Spleen (tissue), 7 donors: ENCODE measurements around the gene GNB1L.

Experiments used
- CTCF ChIP-seq, 11 experiments: fragments of 200-600 bp in 7 of 11; fragments of 450-650 bp in 4 of 11; sonication (generic) in 4 of 11; IDR thresholded peaks in 8 of 11; conservative IDR thresholded peaks in 3 of 11; 1 replicate in 7 of 11; 2 replicates in 4 of 11; pipeline versions ENCODE4 v1.4.0 to v1.8.0; 2016 to 2021; ENCODE audit warnings: antibody characterized with exemption in 11 of 11, inconsistent platforms in 4 of 11, mild to moderate bottlenecking in 1 of 11
- POLR2A ChIP-seq, 3 donors: fragments of 450-650 bp; IDR thresholded peaks; one replicate each; pipeline ENCODE4 v1.5.1; 2017; ENCODE audit warnings: antibody characterized with exemption in 3 of 3, mild to moderate bottlenecking in 1 of 3
- donor health status: DM: no; HTN: no; CAD: no; lungs with moderate emphysema.
- donor health status: DM: no; HTN: no; CAD: no.
- donor health status: DM: no; HTN: no; CAD: no.

- TF ChIP-seq CTCF (IDR thresholded peaks at IDR 0.05 in 8 of 11, conservative IDR thresholded peaks at IDR 0.05 in 3 of 11) = no peak
- TF ChIP-seq POLR2A (IDR thresholded peaks at IDR 0.05) = no peak
These were observed 28.1 kb downstream of the GNB1L start for GRCh38 chr22:19826619-19826950.
